ENCODE measurements around the gene CLIC4.
"Not testable (repeated sequence)": the region's sequence is repeated elsewhere in the genome, so short reads cannot be mapped to it uniquely, and the experiment has no call there.

The CLIC4 gene

GRCh38 chr1:24875991-24876506 is 130.8 kb downstream of the CLIC4 start:
- DNase-seq (ENCODE audit: low read depth): no peak

- DNase-seq (ENCODE audit: low read depth): no peak
These were observed 132.8 kb downstream of the CLIC4 start for GRCh38 chr1:24878045-24878444.

GRCh38 chr1:24878775-24879742 is 133.8 kb downstream of the CLIC4 start:
- no peak for DNase-seq (ENCODE audit: low read depth)

- DNase-seq (ENCODE audit: low read depth): no peak
These were observed 135.8 kb downstream of the CLIC4 start for GRCh38 chr1:24881034-24881433.

- no peak for DNase-seq (ENCODE audit: low read depth)
These were observed 139.5 kb downstream of the CLIC4 start for GRCh38 chr1:24884751-24885150.

GRCh38 chr1:24886241-24886640 is 141.0 kb downstream of the CLIC4 start:
- no peak for DNase-seq (ENCODE audit: low read depth)

GRCh38 chr1:24888061-24888970 is 143.1 kb downstream of the CLIC4 start:
- no peak for DNase-seq (ENCODE audit: low read depth)

- no peak for DNase-seq (ENCODE audit: low read depth)
These were observed 143.9 kb downstream of the CLIC4 start for GRCh38 chr1:24888971-24889676.

- DNase-seq (ENCODE audit: low read depth): no peak
These were observed 145.6 kb downstream of the CLIC4 start for GRCh38 chr1:24890887-24891286.

GRCh38 chr1:24891367-24891766 is 146.1 kb downstream of the CLIC4 start:
- DNase-seq (ENCODE audit: low read depth): not testable (repeated sequence)

GRCh38 chr1:24892188-24893153 is 147.2 kb downstream of the CLIC4 start:
- no peak for DNase-seq (ENCODE audit: low read depth)

GRCh38 chr1:24893431-24893830 is 148.2 kb downstream of the CLIC4 start:
- DNase-seq (ENCODE audit: low read depth): no peak
